Endothelial cell of umbilical vein (primary cell): Measurements from ENCODE around the gene TLE3.

Experiments
- POLR2AphosphoS5 ChIP-seq: IDR thresholded peaks from 2 replicates; pipeline ENCODE4 v1.6.1; 2012; ENCODE audit warnings: low read depth, mild to moderate bottlenecking, control low read depth, low read length, moderate library complexity; ENCODE audit not compliant: insufficient read depth
- TF ChIP-seq, protein P1 (sequence below), 2 donors: IDR thresholded peaks; 1 replicate in 1 of 2; 2 replicates in 1 of 2; pipeline ENCODE4 v1.5.1; 2011; ENCODE audit warnings: low read length in 2 of 2, mild to moderate bottlenecking in 2 of 2, moderate library complexity in 2 of 2, control low read depth in 1 of 2, inconsistent platforms in 1 of 2, low read depth in 1 of 2; ENCODE audit not compliant: insufficient read depth in 1 of 2; ENCODE audit errors: extremely low read depth in 1 of 2

DNA sequence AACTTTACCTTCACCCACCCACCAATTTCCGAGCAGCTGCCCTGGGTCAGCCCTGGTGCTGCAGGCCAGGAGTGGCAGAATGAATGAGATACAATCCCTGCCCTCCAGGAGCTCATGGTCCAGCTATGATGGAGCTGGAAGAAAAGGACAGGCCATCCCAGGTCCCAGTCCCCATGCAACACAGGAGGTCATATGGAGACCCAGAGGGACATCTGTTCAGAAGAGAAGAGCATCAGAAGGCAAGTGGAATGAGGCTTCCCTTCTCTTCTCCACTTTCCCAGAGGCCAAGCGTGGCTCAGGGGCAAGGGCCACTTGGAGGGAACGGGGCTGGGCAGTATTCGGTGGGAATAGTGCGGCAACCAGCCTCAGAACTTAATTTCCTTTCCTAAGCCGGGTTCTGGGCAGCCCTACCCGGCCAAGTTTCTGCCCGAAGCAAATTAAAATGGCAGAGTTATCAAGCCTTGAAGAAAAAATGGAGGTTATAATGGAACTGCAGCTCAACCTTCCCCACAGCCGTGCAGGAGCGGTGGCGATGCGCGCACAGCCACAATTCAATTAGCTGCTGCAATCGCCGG lies 35.9 kb downstream of the TLE3 start:
- TF ChIP-seq, protein P1, sequence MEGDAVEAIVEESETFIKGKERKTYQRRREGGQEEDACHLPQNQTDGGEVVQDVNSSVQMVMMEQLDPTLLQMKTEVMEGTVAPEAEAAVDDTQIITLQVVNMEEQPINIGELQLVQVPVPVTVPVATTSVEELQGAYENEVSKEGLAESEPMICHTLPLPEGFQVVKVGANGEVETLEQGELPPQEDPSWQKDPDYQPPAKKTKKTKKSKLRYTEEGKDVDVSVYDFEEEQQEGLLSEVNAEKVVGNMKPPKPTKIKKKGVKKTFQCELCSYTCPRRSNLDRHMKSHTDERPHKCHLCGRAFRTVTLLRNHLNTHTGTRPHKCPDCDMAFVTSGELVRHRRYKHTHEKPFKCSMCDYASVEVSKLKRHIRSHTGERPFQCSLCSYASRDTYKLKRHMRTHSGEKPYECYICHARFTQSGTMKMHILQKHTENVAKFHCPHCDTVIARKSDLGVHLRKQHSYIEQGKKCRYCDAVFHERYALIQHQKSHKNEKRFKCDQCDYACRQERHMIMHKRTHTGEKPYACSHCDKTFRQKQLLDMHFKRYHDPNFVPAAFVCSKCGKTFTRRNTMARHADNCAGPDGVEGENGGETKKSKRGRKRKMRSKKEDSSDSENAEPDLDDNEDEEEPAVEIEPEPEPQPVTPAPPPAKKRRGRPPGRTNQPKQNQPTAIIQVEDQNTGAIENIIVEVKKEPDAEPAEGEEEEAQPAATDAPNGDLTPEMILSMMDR (IDR thresholded peaks at IDR 0.05; ENCODE audit: extremely low read depth in 1 of 2, insufficient read depth in 1 of 2, low read depth in 1 of 2, low read length in 2 of 2): no peak
- TF ChIP-seq POLR2AphosphoS5: no peak
